CD4-positive, alpha-beta T cell (primary cell): ENCODE data around the gene PPIL1. TPM values are rescaled to one million over a fixed set of nuclear protein-coding genes. Genes with fewer than 3 reads are reported as not detected.

Experiments used
- ATAC-seq: fragments of 200-7000 bp; cut with Tn5 transposase; one replicate; pipeline ENCODE4 v1.10.0; 2022; ENCODE audit warnings: mild to moderate bottlenecking; ENCODE audit not compliant: poor library complexity
- CTCF ChIA-PET: fragments of 350-600 bp; sonication (Branson Sonifier 250); formaldehyde crosslinking; loops from one replicate; lab custom pipeline; 2021; ENCODE audit warnings: antibody characterized with exemption, inconsistent platforms; lab: Charles Lee
- POLR2A ChIA-PET: fragments of 350-600 bp; sonication (Branson Sonifier 250); formaldehyde crosslinking; loops from one replicate; lab custom pipeline; 2021; ENCODE audit warnings: antibody characterized with exemption, inconsistent platforms; lab: Charles Lee
- DNase-seq, 14 experiments: peaks; one replicate each; pipeline ENCODE4 v3.0.0-alpha.2; 2013 to 2020; ENCODE audit warnings: mixed read lengths in 2 of 14
- H3K27ac ChIP-seq, 2 donors: one replicate each; pipeline versions ENCODE4 v1.5.1 to v1.7.0; 2013; ENCODE audit warnings: low read length in 2 of 2, low read depth in 1 of 2, mild to moderate bottlenecking in 1 of 2
- H3K27me3 ChIP-seq, 2 experiments: 1 replicate in 1 of 2; 2 replicates in 1 of 2; pipeline versions ENCODE4 v1.6.1 to v1.7.0; 2013; ENCODE audit warnings: low read length in 2 of 2, control low read depth in 1 of 2, mild to moderate bottlenecking in 1 of 2, moderate library complexity in 1 of 2; ENCODE audit not compliant: insufficient read depth in 2 of 2, control insufficient read depth in 1 of 2
- H3K36me3 ChIP-seq: one replicate; pipeline ENCODE4 v1.6.1; 2013; ENCODE audit warnings: low read length, control low read depth; ENCODE audit not compliant: insufficient read depth
- H3K4me1 ChIP-seq: one replicate; pipeline ENCODE4 v1.6.1; 2013; ENCODE audit warnings: low read length, control low read depth; ENCODE audit not compliant: insufficient read depth
- H3K4me3 ChIP-seq: one replicate; pipeline ENCODE4 v1.5.1; 2013; ENCODE audit warnings: mild to moderate bottlenecking, low read length, moderate library complexity
- H3K9me3 ChIP-seq, 2 experiments: 1 replicate in 1 of 2; 2 replicates in 1 of 2; pipeline versions ENCODE4 v1.6.1 to v1.7.0; 2013; ENCODE audit warnings: low read length in 2 of 2, mild to moderate bottlenecking in 2 of 2, control low read depth in 1 of 2, moderate library complexity in 1 of 2; ENCODE audit not compliant: control insufficient read depth in 1 of 2, insufficient read depth in 1 of 2
- H3K27ac Mint-ChIP-seq: one replicate; pipeline ENCODE4 v1.8.0; 2020; ENCODE audit warnings: mixed read lengths
- H3K27me3 Mint-ChIP-seq: one replicate; pipeline ENCODE4 v1.8.0; 2021; ENCODE audit warnings: mixed read lengths
- H3K36me3 Mint-ChIP-seq: one replicate; pipeline ENCODE4 v1.8.0; 2021; ENCODE audit warnings: low read depth, mixed read lengths
- H3K4me1 Mint-ChIP-seq: one replicate; pipeline ENCODE4 v1.8.0; 2021; ENCODE audit warnings: low read depth, mixed read lengths
- H3K4me3 Mint-ChIP-seq: one replicate; pipeline ENCODE4 v1.8.0; 2020; ENCODE audit warnings: mild to moderate bottlenecking, mixed read lengths
- H3K9me3 Mint-ChIP-seq: one replicate; pipeline ENCODE4 v1.8.0; 2020; ENCODE audit warnings: mixed read lengths
- intact Hi-C, 2 experiments: fragments of 100-400 bp; cut with DNase I in 1 of 2; cut with micrococcal nuclease in 1 of 2; formaldehyde crosslinking; loops; one replicate each; pipeline versions ENCODE4 v1.15.1 to v1.9.0; 2023 to 2025; cut with DNase I, micrococcal nuclease
- total RNA-seq, 174 experiments: library from RNA in 2 of 174; stranded (reverse) in 2 of 174; gene quantifications; one replicate each; pipeline ENCODE4 v1.2.3 and lab custom pipeline; 2021 to 2026
- TF ChIP-seq, protein P1 (sequence below): fragments of 200-600 bp; IDR thresholded peaks from one replicate; pipeline ENCODE4 v1.8.0; 2022; ENCODE audit warnings: antibody characterized with exemption, mild to moderate bottlenecking

The PPIL1 gene
- total RNA-seq, 2 experiments from 2014 or later: 1.8 to 2.2 TPM

DNA sequence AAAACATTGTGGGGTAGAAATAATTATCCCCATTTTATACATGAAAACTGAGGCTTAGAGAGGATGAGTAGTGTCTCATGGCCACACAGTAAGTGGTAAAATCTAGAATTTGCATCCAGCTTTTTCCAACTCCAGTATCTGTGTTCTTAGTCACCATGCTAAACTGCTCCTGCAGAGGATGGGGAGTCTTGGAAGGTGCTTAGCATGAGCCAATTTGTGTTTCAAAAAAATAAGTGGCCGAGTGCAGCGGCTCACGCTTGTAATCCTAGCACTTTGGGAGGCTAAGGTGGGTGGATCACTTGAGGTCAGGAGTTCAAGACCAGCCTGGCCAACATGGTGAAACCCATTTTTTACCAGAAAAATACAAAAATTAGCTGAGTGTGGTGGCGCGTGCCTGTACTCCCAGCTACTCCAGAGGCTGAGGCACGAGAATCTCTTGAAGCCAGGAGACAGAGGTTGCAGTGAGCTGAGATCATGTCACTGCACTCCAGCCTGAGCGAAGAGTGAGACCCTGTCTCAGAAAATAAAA, 13.6 kb upstream of the PPIL1 start:
- no peaks in the 10 kb centered on the region for H3K9me3 Mint-ChIP-seq
- Histone ChIP-seq H3K27me3 (no peaks in the 10 kb centered on the region), H3K4me3 (no peak overlapping the region), H3K36me3 (peaks cover 9% of the 10 kb centered on the region), H3K4me1 (peaks cover 19% of the 10 kb centered on the region), H3K27ac (no peak overlapping the region), H3K9me3 (no peaks in the 10 kb centered on the region)
- DNase-seq: no peak
- POLR2A ChIA-PET: interaction anchor here (1.8 kb wide), 1 partner anchor 13 kb away, joined by 6 read pairs; the partner anchor contains the start of gene PPIL1
- no peaks in the 10 kb centered on the region for H3K27me3 Mint-ChIP-seq
- CTCF ChIA-PET: interaction anchor here (1.2 to 2.2 kb wide), 2 partner anchors 14 to 129 kb away, joined by 5 to 6 read pairs; partner anchors contain the start of gene PPIL1
- TF ChIP-seq, protein P1, sequence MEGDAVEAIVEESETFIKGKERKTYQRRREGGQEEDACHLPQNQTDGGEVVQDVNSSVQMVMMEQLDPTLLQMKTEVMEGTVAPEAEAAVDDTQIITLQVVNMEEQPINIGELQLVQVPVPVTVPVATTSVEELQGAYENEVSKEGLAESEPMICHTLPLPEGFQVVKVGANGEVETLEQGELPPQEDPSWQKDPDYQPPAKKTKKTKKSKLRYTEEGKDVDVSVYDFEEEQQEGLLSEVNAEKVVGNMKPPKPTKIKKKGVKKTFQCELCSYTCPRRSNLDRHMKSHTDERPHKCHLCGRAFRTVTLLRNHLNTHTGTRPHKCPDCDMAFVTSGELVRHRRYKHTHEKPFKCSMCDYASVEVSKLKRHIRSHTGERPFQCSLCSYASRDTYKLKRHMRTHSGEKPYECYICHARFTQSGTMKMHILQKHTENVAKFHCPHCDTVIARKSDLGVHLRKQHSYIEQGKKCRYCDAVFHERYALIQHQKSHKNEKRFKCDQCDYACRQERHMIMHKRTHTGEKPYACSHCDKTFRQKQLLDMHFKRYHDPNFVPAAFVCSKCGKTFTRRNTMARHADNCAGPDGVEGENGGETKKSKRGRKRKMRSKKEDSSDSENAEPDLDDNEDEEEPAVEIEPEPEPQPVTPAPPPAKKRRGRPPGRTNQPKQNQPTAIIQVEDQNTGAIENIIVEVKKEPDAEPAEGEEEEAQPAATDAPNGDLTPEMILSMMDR: no peak
- ATAC-seq: no peak
- intact Hi-C loops: loop anchor here (5.0 kb wide), 3 partner anchors 74 to 369 kb away; partner anchors contain the start of genes PIM1 (in 1 of the 2), TBC1D22B (in 1 of the 2) and TMEM217 (in 1 of the 2)
- peaks cover 8% of the 10 kb centered on the region for H3K36me3 Mint-ChIP-seq
- H3K4me3 Mint-ChIP-seq: peak overlapping the region; percentile 8
- no peak overlapping the region for H3K27ac Mint-ChIP-seq
- H3K4me1 Mint-ChIP-seq: peaks cover 47% of the 10 kb centered on the region

DNA sequence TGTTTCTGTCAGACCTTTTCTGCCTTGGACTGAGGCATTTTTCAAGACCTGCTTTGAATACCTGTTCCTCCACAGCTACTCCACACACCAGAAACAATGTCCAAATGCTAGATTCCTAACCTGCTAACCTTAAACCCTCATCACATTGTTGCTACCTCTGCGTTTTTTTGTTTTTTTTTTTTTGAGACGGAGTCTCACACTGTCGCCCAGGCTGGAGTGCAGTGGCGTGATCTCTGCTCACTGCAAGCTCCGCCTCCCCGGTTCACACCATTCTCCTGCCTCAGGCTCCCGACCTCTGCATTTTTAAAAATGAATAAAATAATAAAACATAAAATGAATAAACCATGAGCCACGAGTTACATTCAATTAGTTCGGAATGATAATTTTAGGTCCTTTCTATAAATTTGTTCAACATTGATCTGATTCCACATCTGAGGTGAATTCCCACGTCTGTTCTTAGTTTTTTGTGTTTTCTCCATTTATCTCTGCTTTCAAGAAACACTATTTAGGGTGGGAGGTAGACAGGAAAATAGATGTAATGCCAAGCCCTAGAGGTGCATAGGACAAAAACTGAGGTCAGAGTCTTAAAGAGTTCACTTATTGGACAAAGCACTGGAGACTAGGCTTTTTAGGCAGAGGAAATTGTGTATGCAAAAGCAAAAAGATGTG, 12.5 kb upstream of the PPIL1 start:
- CTCF ChIA-PET: no interaction called here
- no peaks in the 10 kb centered on the region for H3K9me3 ChIP-seq
- no peaks in the 10 kb centered on the region for H3K27me3 Mint-ChIP-seq
- no peaks in the 10 kb centered on the region for H3K9me3 Mint-ChIP-seq
- no peak overlapping the region for H3K4me3 ChIP-seq
- peaks cover 47% of the 10 kb centered on the region for H3K4me1 Mint-ChIP-seq
- no peak overlapping the region for H3K27ac ChIP-seq
- TF ChIP-seq, protein P1: no peak
- H3K27ac Mint-ChIP-seq: peak overlapping the region; percentile 90
- ATAC-seq (no peak), DNase-seq (no peak)
- H3K4me3 Mint-ChIP-seq: peak overlapping the region; percentile 82
- peaks cover 19% of the 10 kb centered on the region for H3K4me1 ChIP-seq
- peaks cover 3% of the 10 kb centered on the region for H3K36me3 Mint-ChIP-seq
- H3K36me3 ChIP-seq: peaks cover 5% of the 10 kb centered on the region
- intact Hi-C loops: loop anchor here (5.0 kb wide), 3 partner anchors 75 to 370 kb away; partner anchors contain the start of genes PIM1 (in 1 of the 2), TBC1D22B (in 1 of the 2) and TMEM217 (in 1 of the 2)
- POLR2A ChIA-PET: no interaction called here
- H3K27me3 ChIP-seq: no peaks in the 10 kb centered on the region

DNA sequence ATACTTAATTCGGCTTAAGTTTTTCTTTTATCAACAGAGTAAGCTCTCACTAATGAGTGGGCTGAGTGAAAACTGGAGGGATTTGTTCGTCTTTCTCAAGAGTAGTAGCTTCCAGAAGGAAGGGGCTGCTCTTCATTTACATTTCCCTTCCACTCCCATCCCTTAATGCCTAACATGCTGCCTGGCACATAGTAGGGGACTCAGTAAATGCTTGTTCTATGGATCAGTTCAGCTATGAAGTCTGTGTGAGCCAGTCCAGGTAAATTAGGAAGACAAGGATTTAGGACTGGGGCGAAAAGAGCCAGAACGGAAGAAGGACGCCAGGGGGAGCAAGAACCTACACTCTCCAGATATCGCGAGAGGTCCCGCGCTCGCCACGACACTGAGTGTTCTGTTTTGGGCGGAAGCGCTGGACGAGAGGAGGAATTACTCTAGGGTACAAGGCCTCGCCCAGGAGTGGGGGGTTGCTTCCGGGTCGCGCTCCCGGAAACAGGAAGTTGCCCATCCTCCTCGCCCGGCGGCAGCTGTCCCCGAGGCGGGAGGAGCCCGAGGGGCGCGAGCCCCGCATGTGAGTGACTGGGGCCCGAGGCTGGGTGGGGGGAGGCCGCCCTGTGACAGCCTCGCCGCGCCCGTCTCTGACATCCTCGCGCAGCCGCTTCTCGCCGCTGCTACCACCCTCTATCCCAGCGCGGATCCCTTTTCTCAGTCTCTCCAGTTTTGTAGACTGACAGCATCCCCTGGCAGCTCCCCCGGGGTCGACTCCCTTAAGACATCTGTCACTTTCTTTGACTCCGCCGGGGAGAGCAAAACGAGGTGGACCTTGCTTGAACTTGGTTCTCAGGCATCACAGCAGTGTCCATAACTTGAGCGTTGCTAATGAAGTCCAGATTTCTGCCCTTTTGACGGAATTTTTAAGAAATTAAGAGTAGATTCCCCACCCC, 11.1 kb upstream of the PPIL1 start, which contains the start of gene C6orf89:
Gene C6orf89, plus strand, starts transcription at position 492 of the 941 bp plus-strand sequence. CDS start 13,493 bp downstream, outside the sequence.
- CTCF ChIA-PET: interaction anchor here (0.5 to 3.1 kb wide), 26 partner anchors 10 to 419 kb away, joined by 3 to 56 read pairs (median 5); partner anchors contain the start of genes MTCH1 and PPIL1
- peak; percentile 98 for ATAC-seq

More for the DNA sequence above, 11.1 kb upstream of the PPIL1 start, which contains the start of gene C6orf89:
- no peaks in the 10 kb centered on the region for H3K36me3 ChIP-seq
- DNase-seq: peak; percentile 92 to 99 (median 97)
- POLR2A ChIA-PET: interaction anchor here (0.5 to 3.1 kb wide), 12 partner anchors 11 to 297 kb away, joined by 3 to 54 read pairs (median 4); partner anchors contain the start of genes MTCH1, PIM1 and PPIL1
- no peaks in the 10 kb centered on the region for H3K27me3 ChIP-seq
- TF ChIP-seq, protein P1: peak; percentile 79
- H3K4me3 ChIP-seq: peak within 1 kb of the TSS; percentile 79
- no peaks in the 10 kb centered on the region for H3K36me3 Mint-ChIP-seq
- peaks cover 19% of the 10 kb centered on the region for H3K4me1 ChIP-seq
- no peaks in the 10 kb centered on the region for H3K9me3 ChIP-seq
- H3K27ac Mint-ChIP-seq: peak within 1 kb of the TSS; percentile 90
- H3K27me3 Mint-ChIP-seq: no peaks in the 10 kb centered on the region
- peak within 1 kb of the TSS; percentile 82 for H3K4me3 Mint-ChIP-seq
- H3K9me3 Mint-ChIP-seq: no peaks in the 10 kb centered on the region
- H3K4me1 Mint-ChIP-seq: peaks cover 41% of the 10 kb centered on the region
- H3K27ac ChIP-seq: peak within 1 kb of the TSS; percentile 73 to 83
- intact Hi-C loops: loop anchor here (1.0 to 5.0 kb wide), 11 partner anchors 11 to 372 kb away; partner anchors contain the start of genes PPIL1 (in 2 of the 2), MTCH1 (in 1 of the 2), PIM1 (in 1 of the 2) and TBC1D22B (in 1 of the 2)
